HCT116 (cell line): Measurements from ENCODE around the gene SELENOK. TPM values are rescaled to one million over a fixed set of nuclear protein-coding genes. Genes with fewer than 3 reads are reported as not detected.

Experiments
- ATAC-seq: fragments of 200-7000 bp; cut with Tn5 transposase; 2 replicates; pipeline ENCODE4 v1.9.1; 2020; ENCODE audit warnings: mild to moderate bottlenecking, moderate library complexity
- BruUV-seq: library from RNA; stranded (reverse); fragments of 400-500 nt; replicated peaks from 2 replicates; lab custom pipeline; 2021; lab: Mats Ljungman, UMichigan
- CTCF ChIA-PET: fragments of 300-600 bp; sonication (Branson Sonifier 250); formaldehyde crosslinking; loops from one replicate; lab custom pipeline; 2021; ENCODE audit warnings: antibody characterized with exemption; lab: Charles Lee
- POLR2A ChIA-PET: fragments of 300-600, 350-600 bp; sonication (Branson Sonifier 250); formaldehyde crosslinking; loops from one replicate; lab custom pipeline; 2021; ENCODE audit warnings: antibody characterized with exemption; lab: Charles Lee
- RAD21 ChIA-PET, 2 experiments: fragments of 300-600 bp; sonication (Branson Sonifier 250); formaldehyde crosslinking; loops; one replicate each; lab custom pipeline; 2023; ENCODE audit warnings: low total read pairs in 2 of 2; ENCODE audit not compliant: uncharacterized antibody in 2 of 2, unreplicated experiment in 2 of 2, low non-redundant PET in 1 of 2; lab: Charles Lee
- DNase-seq: peaks from one replicate; pipeline ENCODE4 v3.0.0-alpha.2; 2010; ENCODE audit warnings: low read depth, low spot score
- H2AFZ ChIP-seq: fragments of 200-600 bp; shearing (Covaris generic), sonication (generic); 2 replicates; pipeline ENCODE4 v1.6.1; 2017; ENCODE audit warnings: low read depth, mixed run types, mixed read lengths, antibody characterized with exemption, low read length; ENCODE audit not compliant: poor library complexity, severe bottlenecking
- H3K27ac ChIP-seq: 2 replicates; pipeline ENCODE4 v1.5.1; 2012; ENCODE audit warnings: low read depth, low read length
- H3K27me3 ChIP-seq: fragments of 200-600 bp; sonication (generic); 2 replicates; pipeline ENCODE4 v1.6.1; 2016; ENCODE audit warnings: mixed run types, low read length, mixed read lengths; ENCODE audit not compliant: insufficient read depth
- H3K36me3 ChIP-seq, 2 experiments: fragments of 200-500 bp in 1 of 2; fragments of 200-600 bp in 1 of 2; sonication (Bioruptor generic) in 1 of 2; sonication (generic) in 1 of 2; 2 replicates each; pipeline versions ENCODE4 v1.5.1 to v1.6.1; 2014 to 2016; ENCODE audit warnings: low read length in 2 of 2, inconsistent platforms in 1 of 2, mixed read lengths in 1 of 2, mixed run types in 1 of 2; ENCODE audit not compliant: insufficient read depth in 2 of 2, control insufficient read depth in 1 of 2
- H3K4me1 ChIP-seq, 2 experiments: fragments of 200-600 bp in 1 of 2; sonication (generic) in 1 of 2; 2 replicates each; pipeline versions ENCODE4 v1.5.1 to v1.6.1; 2012 to 2017; ENCODE audit warnings: low read length in 2 of 2, inconsistent platforms in 1 of 2, mild to moderate bottlenecking in 1 of 2, mixed read lengths in 1 of 2, mixed run types in 1 of 2, moderate library complexity in 1 of 2; ENCODE audit not compliant: insufficient read depth in 2 of 2, control insufficient read depth in 1 of 2
- H3K4me2 ChIP-seq: fragments of 200-600 bp; sonication (generic); 2 replicates; pipeline ENCODE4 v1.6.1; 2017; ENCODE audit warnings: mixed run types, low read length, mixed read lengths
- H3K4me3 ChIP-seq, 2 experiments: fragments of 200-600 bp in 1 of 2; sonication (generic) in 1 of 2; replicated peaks in 1 of 2; 2 replicates each; pipeline ENCODE4 v1.5.1; 2011 to 2016; ENCODE audit warnings: low read length in 2 of 2, control low read depth in 1 of 2, low read depth in 1 of 2, mild to moderate bottlenecking in 1 of 2, mixed read lengths in 1 of 2, mixed run types in 1 of 2
- H3K79me2 ChIP-seq: fragments of 200-600 bp; sonication (generic); 2 replicates; pipeline ENCODE4 v1.6.1; 2017; ENCODE audit warnings: mild to moderate bottlenecking, mixed run types, low read length, moderate library complexity, mixed read lengths; ENCODE audit not compliant: insufficient read depth
- H3K9ac ChIP-seq: fragments of 200-600 bp; sonication (generic); 2 replicates; pipeline ENCODE4 v1.6.1; 2016; ENCODE audit warnings: low read length, mixed read lengths
- H3K9me2 ChIP-seq: fragments of 200-600 bp; sonication (generic), shearing (Covaris generic); 2 replicates; pipeline ENCODE4 v1.6.1; 2017; ENCODE audit warnings: mixed run types, mild to moderate bottlenecking, moderate library complexity; ENCODE audit not compliant: insufficient read depth
- H3K9me3 ChIP-seq, 2 experiments: fragments of 200-500 bp in 1 of 2; fragments of 200-600 bp in 1 of 2; sonication (Bioruptor generic) in 1 of 2; sonication (generic) in 1 of 2; 2 replicates each; pipeline ENCODE4 v1.6.1; 2014 to 2017; ENCODE audit warnings: low read length in 2 of 2, mixed read lengths in 2 of 2, inconsistent platforms in 1 of 2, low read depth in 1 of 2, mild to moderate bottlenecking in 1 of 2, mixed run types in 1 of 2, moderate library complexity in 1 of 2; ENCODE audit not compliant: control insufficient read depth in 1 of 2, insufficient read depth in 1 of 2
- H4K20me1 ChIP-seq: fragments of 200-600 bp; sonication (generic), shearing (Covaris generic); 2 replicates; pipeline ENCODE4 v1.6.1; 2017; ENCODE audit warnings: mixed run types, mild to moderate bottlenecking, moderate library complexity; ENCODE audit not compliant: insufficient read depth
- CBX3 ChIP-seq: IDR thresholded peaks from 2 replicates; pipeline ENCODE4 v1.6.1; 2012; ENCODE audit warnings: low read depth
- CEBPB ChIP-seq: IDR thresholded peaks from 2 replicates; pipeline ENCODE4 v1.6.1; 2012; ENCODE audit warnings: low read depth
- CTCF ChIP-seq, 3 experiments: fragments of 200-600 bp in 1 of 3; sonication (generic) in 1 of 3; IDR thresholded peaks in 2 of 3; conservative IDR thresholded peaks in 1 of 3; 2 replicates each; pipeline ENCODE4 v1.5.1; 2012 to 2017; ENCODE audit warnings: low read depth in 2 of 3, low read length in 2 of 3, antibody characterized with exemption in 1 of 3, borderline replicate concordance in 1 of 3, control low read depth in 1 of 3, mild to moderate bottlenecking in 1 of 3, mixed read lengths in 1 of 3, mixed run types in 1 of 3, moderate library complexity in 1 of 3; ENCODE audit not compliant: insufficient read depth in 1 of 3
- ELF1 ChIP-seq: IDR thresholded peaks from 2 replicates; pipeline ENCODE4 v1.6.1; 2012; ENCODE audit warnings: low read depth, borderline replicate concordance
- EZH2 ChIP-seq: fragments of 200-600 bp; sonication (generic); IDR thresholded peaks from 2 replicates; pipeline ENCODE4 v1.6.1; 2017; ENCODE audit warnings: antibody characterized with exemption, mixed run types
- FOSL1 ChIP-seq: IDR thresholded peaks from 2 replicates; pipeline ENCODE4 v1.6.1; 2012; ENCODE audit warnings: low read depth
- JUND ChIP-seq: IDR thresholded peaks from 2 replicates; pipeline ENCODE4 v1.6.1; 2012
- MAX ChIP-seq: IDR thresholded peaks from 2 replicates; pipeline ENCODE4 v1.6.1; 2012
- POLR2A ChIP-seq: IDR thresholded peaks from 2 replicates; pipeline ENCODE4 v1.7.0; 2011; ENCODE audit warnings: borderline replicate concordance; ENCODE audit not compliant: insufficient read depth, insufficient read length; ENCODE audit errors: extremely low read depth
- POLR2AphosphoS5 ChIP-seq: IDR thresholded peaks from 2 replicates; pipeline ENCODE4 v1.6.1; 2011; ENCODE audit warnings: mild to moderate bottlenecking, low read depth, low read length, moderate library complexity
- RAD21 ChIP-seq: IDR thresholded peaks from 2 replicates; pipeline ENCODE4 v1.6.1; 2012; ENCODE audit warnings: low read depth, mild to moderate bottlenecking
- REST ChIP-seq: IDR thresholded peaks from 2 replicates; pipeline ENCODE4 v1.6.1; 2012; ENCODE audit warnings: low read depth
- SP1 ChIP-seq: IDR thresholded peaks from 2 replicates; pipeline ENCODE4 v1.6.1; 2012; ENCODE audit warnings: low read depth
- SRF ChIP-seq: IDR thresholded peaks from 2 replicates; pipeline ENCODE4 v1.6.1; 2012; ENCODE audit warnings: low read depth
- YY1 ChIP-seq: IDR thresholded peaks from 2 replicates; pipeline ENCODE4 v1.6.1; 2011; ENCODE audit warnings: low read length, low read depth, moderate library complexity, mild to moderate bottlenecking; ENCODE audit not compliant: insufficient replicate concordance; ENCODE audit errors: extremely low read depth
- ZBTB33 ChIP-seq: IDR thresholded peaks from 2 replicates; pipeline ENCODE4 v1.6.1; 2011; ENCODE audit warnings: mild to moderate bottlenecking, low read length, moderate library complexity; ENCODE audit not compliant: insufficient replicate concordance; ENCODE audit errors: extremely low read depth
- ZFX ChIP-seq: fragments of 450-650 bp; IDR thresholded peaks from 2 replicates; pipeline ENCODE4 v1.6.1; 2017
- intact Hi-C: fragments of 100-400 bp; cut with micrococcal nuclease; formaldehyde crosslinking; loops from 2 replicates; pipeline ENCODE4 v1.10.0; 2022
- total RNA-seq: library from RNA; stranded (reverse); gene quantifications from one replicate; pipeline ENCODE4 v1.2.1, GENCODE V29; 2021; ENCODE audit not compliant: unreplicated experiment

SELENOK gene
- total RNA-seq, 1 experiment from 2014 or later, result 35.1 TPM

- ATAC-seq, result no peak
- DNase-seq, result no peak
- intact Hi-C loops, result no loop called here
- Histone ChIP-seq H4K20me1 (no peaks in the 10 kb centered on the region), H3K27ac (peak overlapping the region; percentile 65), H2AFZ (no peak overlapping the region), H3K36me3 (no peaks in the 10 kb centered on the region), H3K27me3 (no peaks in the 10 kb centered on the region), H3K79me2 (peaks cover 6% of the 10 kb centered on the region; the same call in 1 of the 2 replicates), H3K4me3 (no peak overlapping the region), H3K4me1 (peaks cover 39 to 51% of the 10 kb centered on the region in 2 experiments), H3K9me3 (no peaks in the 10 kb centered on the region), H3K4me2 (peak overlapping the region; percentile 38), H3K9ac (peak overlapping the region; percentile 27; the same call in 1 of the 2 replicates), H3K9me2 (no peaks in the 10 kb centered on the region)
- TF ChIP-seq SP1, result no peak
- no peak for TF ChIP-seq POLR2AphosphoS5
- TF ChIP-seq ZBTB33, result no peak
- TF ChIP-seq JUND, result no peak
- TF ChIP-seq POLR2A, result no peak
- TF ChIP-seq YY1, result no peak
- TF ChIP-seq RAD21, result no peak
- no peak for TF ChIP-seq MAX
- no peak for TF ChIP-seq ZFX
- no peak for TF ChIP-seq ELF1
- no peak for TF ChIP-seq CBX3
- no peak for TF ChIP-seq REST
- no peak for TF ChIP-seq CTCF (IDR thresholded peaks at IDR 0.05 in 2 of 3, conservative IDR thresholded peaks at IDR 0.05 in 1 of 3; ENCODE audit: borderline replicate concordance in 1 of 3, insufficient read depth in 1 of 3, low read depth in 2 of 3, low read length in 2 of 3)
- no peak for TF ChIP-seq EZH2
- no peak for TF ChIP-seq SRF
- no peak for TF ChIP-seq FOSL1
- TF ChIP-seq CEBPB, result no peak
- RAD21 ChIA-PET, result no interaction called here
- CTCF ChIA-PET, result no interaction called here
- no TSS peak for BruUV-seq
- POLR2A ChIA-PET, result no interaction called here
Observed at GRCh38 chr3:53843195-53844177, 48.2 kb downstream of the SELENOK start.
